Neutrophil (primary cell): ENCODE results near the gene MAGI3.

Experiments used
- H3K27ac ChIP-seq: fragments of 200-600 bp; sonication (generic); 2 replicates; pipeline ENCODE4 v1.5.1; 2016; ENCODE audit warnings: mild to moderate bottlenecking, moderate library complexity
- H3K27me3 ChIP-seq: fragments of 200-600 bp; sonication (generic); 2 replicates; pipeline ENCODE4 v1.6.0; 2016; ENCODE audit warnings: mild to moderate bottlenecking
- H3K36me3 ChIP-seq: fragments of 200-600 bp; sonication (generic); 2 replicates; pipeline ENCODE4 v1.5.1; 2017
- H3K4me1 ChIP-seq, 2 experiments: fragments of 200-600 bp in 1 of 2; sonication (generic) in 1 of 2; 1 replicate in 1 of 2; 2 replicates in 1 of 2; pipeline versions ENCODE4 v1.5.1 to v1.6.1; 2013 to 2016; ENCODE audit warnings: low read depth in 1 of 2, low read length in 1 of 2, mild to moderate bottlenecking in 1 of 2, moderate library complexity in 1 of 2; ENCODE audit not compliant: control insufficient read depth in 1 of 2, insufficient read depth in 1 of 2
- H3K4me3 ChIP-seq, 2 experiments: fragments of 200-600 bp in 1 of 2; sonication (generic) in 1 of 2; 1 replicate in 1 of 2; 2 replicates in 1 of 2; pipeline ENCODE4 v1.5.1; 2013 to 2016; ENCODE audit warnings: low read depth in 1 of 2, low read length in 1 of 2, mild to moderate bottlenecking in 1 of 2, moderate library complexity in 1 of 2
- H3K9me3 ChIP-seq: fragments of 200-600 bp; sonication (generic); 2 replicates; pipeline ENCODE4 v1.5.1; 2016
- TF ChIP-seq, protein P1 (sequence below): fragments of 200-600 bp; sonication (generic); IDR thresholded peaks from 2 replicates; pipeline ENCODE4 v1.5.1; 2016; ENCODE audit warnings: antibody characterized with exemption

MAGI3 gene

GRCh38 chr1:113672491-113672890 lies 282.2 kb downstream of the MAGI3 start:
- H3K4me1 ChIP-seq: no peaks in the 10 kb centered on the region
- no peak overlapping the region for H3K4me3 ChIP-seq
- no peak overlapping the region for H3K27ac ChIP-seq
- H3K27me3 ChIP-seq: no peaks in the 10 kb centered on the region
- no peaks in the 10 kb centered on the region for H3K36me3 ChIP-seq
- no peaks in the 10 kb centered on the region for H3K9me3 ChIP-seq
- TF ChIP-seq, protein P1, sequence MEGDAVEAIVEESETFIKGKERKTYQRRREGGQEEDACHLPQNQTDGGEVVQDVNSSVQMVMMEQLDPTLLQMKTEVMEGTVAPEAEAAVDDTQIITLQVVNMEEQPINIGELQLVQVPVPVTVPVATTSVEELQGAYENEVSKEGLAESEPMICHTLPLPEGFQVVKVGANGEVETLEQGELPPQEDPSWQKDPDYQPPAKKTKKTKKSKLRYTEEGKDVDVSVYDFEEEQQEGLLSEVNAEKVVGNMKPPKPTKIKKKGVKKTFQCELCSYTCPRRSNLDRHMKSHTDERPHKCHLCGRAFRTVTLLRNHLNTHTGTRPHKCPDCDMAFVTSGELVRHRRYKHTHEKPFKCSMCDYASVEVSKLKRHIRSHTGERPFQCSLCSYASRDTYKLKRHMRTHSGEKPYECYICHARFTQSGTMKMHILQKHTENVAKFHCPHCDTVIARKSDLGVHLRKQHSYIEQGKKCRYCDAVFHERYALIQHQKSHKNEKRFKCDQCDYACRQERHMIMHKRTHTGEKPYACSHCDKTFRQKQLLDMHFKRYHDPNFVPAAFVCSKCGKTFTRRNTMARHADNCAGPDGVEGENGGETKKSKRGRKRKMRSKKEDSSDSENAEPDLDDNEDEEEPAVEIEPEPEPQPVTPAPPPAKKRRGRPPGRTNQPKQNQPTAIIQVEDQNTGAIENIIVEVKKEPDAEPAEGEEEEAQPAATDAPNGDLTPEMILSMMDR: no peak

DNA sequence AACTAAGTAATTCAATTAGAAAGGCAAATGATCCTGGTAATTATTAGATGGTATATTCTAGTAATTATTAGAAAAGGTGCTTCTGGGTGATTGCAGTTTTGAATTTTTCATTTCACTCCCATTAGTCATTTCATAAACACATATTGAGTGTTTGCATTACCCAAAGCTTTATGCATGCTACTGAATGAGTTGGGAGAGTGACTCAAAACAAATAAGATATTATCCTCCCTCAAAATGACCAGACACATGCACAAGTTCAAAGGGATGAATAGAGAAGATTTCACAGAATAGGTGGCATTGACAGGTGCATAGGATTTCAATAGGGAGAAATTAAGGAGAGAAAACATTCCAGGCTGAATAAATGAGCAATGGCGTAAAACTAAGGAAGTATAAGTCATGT lies 284.3 kb downstream of the MAGI3 start:
- Histone ChIP-seq H3K27me3 (no peaks in the 10 kb centered on the region), H3K36me3 (no peaks in the 10 kb centered on the region), H3K9me3 (no peaks in the 10 kb centered on the region)

GRCh38 chr1:113675302-113675701 lies 285.0 kb downstream of the MAGI3 start:
- TF ChIP-seq, protein P1: no peak
- Histone ChIP-seq H3K4me1 (no peaks in the 10 kb centered on the region), H3K36me3 (no peaks in the 10 kb centered on the region), H3K27me3 (no peaks in the 10 kb centered on the region), H3K27ac (no peak overlapping the region), H3K9me3 (no peaks in the 10 kb centered on the region), H3K4me3 (no peak overlapping the region)

More for the DNA sequence above, 284.3 kb downstream of the MAGI3 start:
- Histone ChIP-seq H3K27ac (no peak overlapping the region), H3K4me3 (no peak overlapping the region), H3K4me1 (no peaks in the 10 kb centered on the region)
- TF ChIP-seq, protein P1: no peak

DNA sequence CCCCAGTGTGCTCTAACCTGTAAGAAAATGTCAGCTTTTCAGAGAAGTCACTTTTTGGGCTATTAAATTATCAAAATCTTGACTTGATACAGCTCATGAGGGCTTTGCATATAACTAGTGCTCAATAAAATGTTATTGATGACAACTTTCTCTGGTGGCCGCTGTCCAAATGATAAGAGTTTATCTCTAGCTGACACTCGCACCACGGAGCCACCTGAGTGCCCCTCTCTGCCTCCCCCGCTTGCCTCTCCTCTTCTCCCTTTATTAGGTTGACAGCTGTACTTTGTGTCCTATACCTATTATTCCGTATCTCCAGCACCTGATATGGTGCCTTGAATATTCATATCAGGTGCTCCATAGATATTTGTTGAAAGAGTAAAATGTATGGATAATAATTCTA lies 286.2 kb downstream of the MAGI3 start:
- Histone ChIP-seq H3K4me1 (no peaks in the 10 kb centered on the region), H3K36me3 (no peaks in the 10 kb centered on the region), H3K4me3 (no peak overlapping the region), H3K27me3 (no peaks in the 10 kb centered on the region), H3K9me3 (no peaks in the 10 kb centered on the region), H3K27ac (no peak overlapping the region)
- TF ChIP-seq, protein P1: no peak

GRCh38 chr1:113677250-113678158 lies 287.2 kb downstream of the MAGI3 start:
- Histone ChIP-seq H3K27me3 (no peaks in the 10 kb centered on the region), H3K4me3 (no peak overlapping the region), H3K36me3 (no peaks in the 10 kb centered on the region), H3K4me1 (no peaks in the 10 kb centered on the region), H3K9me3 (no peaks in the 10 kb centered on the region), H3K27ac (no peak overlapping the region)
- TF ChIP-seq, protein P1: no peak
